Measurements from ENCODE around the gene SKI.

Gene SKI

GRCh38 chr1:2270260-2271100 lies 42.4 kb downstream of the SKI start:
- no peak overlapping the region for H2AFZ ChIP-seq (ENCODE audit: low read depth, low read length)
- H3K9ac ChIP-seq (ENCODE audit: low read length), result no peak overlapping the region
- H3K36me3 ChIP-seq (replicated peaks; ENCODE audit: low read depth, low read length), result no peaks in the 10 kb centered on the region
- no peak overlapping the region for H3K4me2 ChIP-seq (ENCODE audit: low read length)
- H3K79me2 ChIP-seq (ENCODE audit: low read length), result peaks cover 90% of the 10 kb centered on the region
- no peak overlapping the region for H3K4me3 ChIP-seq (ENCODE audit: low read length)
- no peaks in the 10 kb centered on the region for H3K27me3 ChIP-seq (ENCODE audit: low read depth, low read length)
- H3K27ac ChIP-seq (ENCODE audit: low read length), result no peak overlapping the region
- no peaks in the 10 kb centered on the region for H3K9me3 ChIP-seq (ENCODE audit: insufficient read depth, low read length)
- peaks cover 78% of the 10 kb centered on the region for H4K20me1 ChIP-seq (ENCODE audit: insufficient read depth, low read length)
- TF ChIP-seq, protein P1, sequence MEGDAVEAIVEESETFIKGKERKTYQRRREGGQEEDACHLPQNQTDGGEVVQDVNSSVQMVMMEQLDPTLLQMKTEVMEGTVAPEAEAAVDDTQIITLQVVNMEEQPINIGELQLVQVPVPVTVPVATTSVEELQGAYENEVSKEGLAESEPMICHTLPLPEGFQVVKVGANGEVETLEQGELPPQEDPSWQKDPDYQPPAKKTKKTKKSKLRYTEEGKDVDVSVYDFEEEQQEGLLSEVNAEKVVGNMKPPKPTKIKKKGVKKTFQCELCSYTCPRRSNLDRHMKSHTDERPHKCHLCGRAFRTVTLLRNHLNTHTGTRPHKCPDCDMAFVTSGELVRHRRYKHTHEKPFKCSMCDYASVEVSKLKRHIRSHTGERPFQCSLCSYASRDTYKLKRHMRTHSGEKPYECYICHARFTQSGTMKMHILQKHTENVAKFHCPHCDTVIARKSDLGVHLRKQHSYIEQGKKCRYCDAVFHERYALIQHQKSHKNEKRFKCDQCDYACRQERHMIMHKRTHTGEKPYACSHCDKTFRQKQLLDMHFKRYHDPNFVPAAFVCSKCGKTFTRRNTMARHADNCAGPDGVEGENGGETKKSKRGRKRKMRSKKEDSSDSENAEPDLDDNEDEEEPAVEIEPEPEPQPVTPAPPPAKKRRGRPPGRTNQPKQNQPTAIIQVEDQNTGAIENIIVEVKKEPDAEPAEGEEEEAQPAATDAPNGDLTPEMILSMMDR (IDR thresholded peaks at IDR 0.05; ENCODE audit: low read depth, low read length), result no peak
- no peak for TF ChIP-seq EZH2phosphoT487 (IDR thresholded peaks at IDR 0.05; ENCODE audit: low read depth)
- H3K4me1 ChIP-seq (ENCODE audit: low read length), result no peaks in the 10 kb centered on the region

GRCh38 chr1:2271211-2271721 lies 43.1 kb downstream of the SKI start:
- Histone ChIP-seq H3K4me3 (ENCODE audit: low read length) (no peak overlapping the region), H4K20me1 (ENCODE audit: insufficient read depth, low read length) (peaks cover 75% of the 10 kb centered on the region), H3K9me3 (ENCODE audit: insufficient read depth, low read length) (no peaks in the 10 kb centered on the region), H3K79me2 (ENCODE audit: low read length) (peaks cover 87% of the 10 kb centered on the region), H3K4me2 (ENCODE audit: low read length) (no peak overlapping the region), H3K27ac (ENCODE audit: low read length) (no peak overlapping the region), H2AFZ (ENCODE audit: low read depth, low read length) (no peak overlapping the region), H3K27me3 (ENCODE audit: low read depth, low read length) (no peaks in the 10 kb centered on the region), H3K36me3 (replicated peaks; ENCODE audit: low read depth, low read length) (no peaks in the 10 kb centered on the region), H3K9ac (ENCODE audit: low read length) (no peak overlapping the region), H3K4me1 (ENCODE audit: low read length) (no peaks in the 10 kb centered on the region)
- TF ChIP-seq EZH2phosphoT487 (IDR thresholded peaks at IDR 0.05; ENCODE audit: low read depth), result no peak

DNA sequence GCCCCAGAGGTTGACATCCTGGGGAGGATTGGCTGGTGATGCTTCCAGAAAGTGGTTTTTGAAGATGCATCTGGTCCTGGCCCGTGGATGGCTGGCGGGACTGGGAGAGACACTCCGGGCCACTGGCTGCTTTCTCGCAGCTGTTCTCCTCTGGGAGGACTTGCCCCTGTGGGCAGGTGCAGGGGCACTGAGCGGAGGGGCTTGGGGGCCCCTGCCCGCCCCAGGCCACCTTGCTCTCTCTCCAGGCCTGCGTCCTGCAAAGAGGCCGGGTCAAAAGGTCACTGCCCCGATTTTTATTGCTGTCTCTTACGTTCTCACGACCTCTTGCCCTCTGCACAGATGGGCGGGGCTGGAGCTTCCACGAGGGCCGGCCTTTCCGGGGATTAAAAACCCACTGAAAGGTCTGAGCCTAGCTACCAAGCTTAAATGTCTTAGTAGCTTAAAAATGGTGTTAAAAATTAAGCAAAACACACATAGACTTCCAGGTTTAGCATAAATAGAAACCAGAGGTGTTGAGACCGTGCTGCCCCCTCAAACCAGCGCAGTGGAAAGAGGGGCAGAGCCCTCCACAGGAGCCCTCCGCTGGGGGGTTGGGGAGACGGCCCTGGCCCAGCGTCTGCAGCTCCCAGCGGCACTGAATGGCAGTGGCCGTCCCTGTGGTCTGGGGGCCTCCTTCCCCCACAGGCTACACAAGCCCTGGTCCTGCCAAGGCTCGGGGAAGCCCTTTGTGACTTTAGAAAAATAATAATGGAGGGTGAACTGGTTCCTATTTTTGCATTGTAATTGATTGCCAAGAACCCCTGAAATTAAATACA lies 43.9 kb downstream of the SKI start:
- TF ChIP-seq, protein P1 (IDR thresholded peaks at IDR 0.05; ENCODE audit: low read depth, low read length), result no peak
- no peak for TF ChIP-seq EZH2phosphoT487 (IDR thresholded peaks at IDR 0.05; ENCODE audit: low read depth)
- H3K79me2 ChIP-seq (ENCODE audit: low read length), result peaks cover 85% of the 10 kb centered on the region
- H3K4me2 ChIP-seq (ENCODE audit: low read length), result no peak overlapping the region

GRCh38 chr1:2272686-2273400 lies 44.7 kb downstream of the SKI start:
- Histone ChIP-seq H3K4me2 (ENCODE audit: low read length) (no peak overlapping the region), H3K4me3 (ENCODE audit: low read length) (no peak overlapping the region), H3K27me3 (ENCODE audit: low read depth, low read length) (no peaks in the 10 kb centered on the region), H3K36me3 (replicated peaks; ENCODE audit: low read depth, low read length) (peaks cover 3% of the 10 kb centered on the region), H3K9ac (ENCODE audit: low read length) (no peak overlapping the region), H3K9me3 (ENCODE audit: insufficient read depth, low read length) (no peaks in the 10 kb centered on the region), H3K4me1 (ENCODE audit: low read length) (no peaks in the 10 kb centered on the region), H4K20me1 (ENCODE audit: insufficient read depth, low read length) (peaks cover 65% of the 10 kb centered on the region), H3K79me2 (ENCODE audit: low read length) (peaks cover 83% of the 10 kb centered on the region), H2AFZ (ENCODE audit: low read depth, low read length) (no peak overlapping the region), H3K27ac (ENCODE audit: low read length) (no peak overlapping the region)
- TF ChIP-seq EZH2phosphoT487 (IDR thresholded peaks at IDR 0.05; ENCODE audit: low read depth), result no peak
- TF ChIP-seq, protein P1 (IDR thresholded peaks at IDR 0.05; ENCODE audit: low read depth, low read length), result no peak

More for the DNA sequence above, 43.9 kb downstream of the SKI start:
- Histone ChIP-seq H2AFZ (ENCODE audit: low read depth, low read length) (no peak overlapping the region), H3K9ac (ENCODE audit: low read length) (no peak overlapping the region), H3K27ac (ENCODE audit: low read length) (no peak overlapping the region), H4K20me1 (ENCODE audit: insufficient read depth, low read length) (peaks cover 73% of the 10 kb centered on the region), H3K4me3 (ENCODE audit: low read length) (no peak overlapping the region), H3K36me3 (replicated peaks; ENCODE audit: low read depth, low read length) (no peaks in the 10 kb centered on the region), H3K4me1 (ENCODE audit: low read length) (no peaks in the 10 kb centered on the region), H3K9me3 (ENCODE audit: insufficient read depth, low read length) (no peaks in the 10 kb centered on the region), H3K27me3 (ENCODE audit: low read depth, low read length) (no peaks in the 10 kb centered on the region)

All from OCI-LY3 (cell line).